Measurements from ENCODE around the gene NIPA2. TPM values are rescaled to one million over a fixed set of nuclear protein-coding genes. Genes with fewer than 3 reads are reported as not detected.

Gene NIPA2
- polyA plus RNA-seq, 1 donor from 2014 or later = 103 TPM

DNA sequence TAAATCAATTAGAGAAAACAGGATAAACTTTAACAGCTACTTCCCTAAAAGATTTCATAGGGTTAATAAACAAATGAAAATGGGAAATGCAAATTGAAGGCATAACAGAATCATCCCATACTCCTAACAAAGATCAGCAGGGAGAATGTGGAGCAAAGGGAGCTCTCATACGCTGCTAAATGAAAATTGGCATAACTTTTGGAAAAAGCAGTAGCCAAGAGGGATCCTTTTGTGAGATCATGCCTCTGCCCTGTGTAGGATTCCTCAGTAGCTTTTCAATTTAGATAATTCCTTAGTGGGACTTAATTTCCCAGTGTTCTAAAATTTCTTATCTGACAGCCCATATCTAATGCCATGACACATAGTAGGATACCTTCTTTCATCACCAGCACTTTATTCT lies 18.2 kb downstream of the NIPA2 start:
- Mint-ChIP-seq H3K27me3 (no peaks in the 10 kb centered on the region), H3K27ac (peak overlapping the region in 2 of 3 donors; percentile 44 to 73), H3K4me3 (no peak overlapping the region), H3K4me1 (peaks cover 3 to 7% (median 6%) of the 10 kb centered on the region in 3 donors), H3K36me3 (peaks cover 2% of the 10 kb centered on the region), H3K9me3 (no peaks in the 10 kb centered on the region)

DNA sequence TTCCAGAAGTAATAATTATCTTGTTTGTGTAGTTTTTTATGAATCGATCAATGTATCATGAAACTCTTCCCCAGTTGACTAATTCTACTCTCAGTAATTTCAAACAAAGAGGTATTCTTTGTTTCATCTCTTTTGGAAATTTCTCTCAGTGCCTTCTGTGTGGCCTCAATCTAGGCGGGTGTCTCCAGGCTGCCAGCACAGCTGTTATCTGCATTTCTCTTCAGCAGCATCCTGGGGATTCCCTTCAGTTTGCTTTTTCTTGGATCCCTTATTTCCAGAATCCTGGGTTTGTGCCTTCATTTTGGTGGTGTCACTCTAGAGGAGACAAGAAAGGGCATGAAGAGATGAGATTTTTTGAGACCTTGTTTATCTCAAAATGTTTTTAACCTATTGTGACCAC lies 22.7 kb downstream of the NIPA2 start:
- peaks cover 2% of the 10 kb centered on the region for H3K36me3 Mint-ChIP-seq
- no peaks in the 10 kb centered on the region for H3K27me3 Mint-ChIP-seq
- H3K4me1 Mint-ChIP-seq = peaks cover 4 to 7% (median 6%) of the 10 kb centered on the region in 3 donors
- no peak overlapping the region for H3K27ac Mint-ChIP-seq
- no peak overlapping the region for H3K4me3 Mint-ChIP-seq
- no peaks in the 10 kb centered on the region for H3K9me3 Mint-ChIP-seq

DNA sequence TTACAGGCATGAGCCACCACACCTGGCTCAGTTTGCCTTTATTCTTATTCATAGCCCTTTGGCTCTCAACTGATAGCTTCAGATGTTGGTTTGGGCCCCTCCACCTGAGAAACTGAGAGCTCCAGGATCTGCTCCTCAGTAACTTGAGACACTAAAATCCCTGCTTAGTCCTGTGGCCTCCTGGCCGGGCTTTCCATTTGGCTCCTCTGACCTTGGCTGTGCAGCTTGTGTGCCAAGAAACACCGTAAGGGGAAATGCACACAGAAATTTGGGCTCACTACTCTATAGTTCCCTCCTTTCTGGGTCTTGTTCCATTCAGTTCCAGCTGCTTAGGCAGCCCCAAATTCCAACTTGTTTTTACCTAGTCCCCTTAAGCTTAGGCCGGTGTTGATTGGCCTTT lies 24.9 kb downstream of the NIPA2 start:
- peaks cover 3% of the 10 kb centered on the region for H3K36me3 Mint-ChIP-seq
- peaks cover 4 to 6% (median 4%) of the 10 kb centered on the region in 3 donors for H3K4me1 Mint-ChIP-seq
- H3K27ac Mint-ChIP-seq = peak overlapping the region in 1 of 3 donors; percentile 23
- peak overlapping the region in 1 of 4 donors; percentile 9 for H3K4me3 Mint-ChIP-seq
- H3K27me3 Mint-ChIP-seq = no peaks in the 10 kb centered on the region
- H3K9me3 Mint-ChIP-seq = no peaks in the 10 kb centered on the region

DNA sequence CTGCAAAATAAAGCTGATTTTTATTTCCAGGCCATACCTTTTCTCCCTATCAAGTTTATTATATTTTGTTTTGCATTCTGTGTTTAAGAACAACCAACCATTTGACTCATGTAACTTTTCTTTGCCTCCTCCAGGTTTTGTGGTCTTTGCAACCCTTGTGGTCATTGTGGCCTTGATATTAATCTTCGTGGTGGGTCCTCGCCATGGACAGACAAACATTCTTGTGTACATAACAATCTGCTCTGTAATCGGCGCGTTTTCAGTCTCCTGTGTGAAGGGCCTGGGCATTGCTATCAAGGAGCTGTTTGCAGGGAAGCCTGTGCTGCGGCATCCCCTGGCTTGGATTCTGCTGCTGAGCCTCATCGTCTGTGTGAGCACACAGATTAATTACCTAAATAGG lies 27.6 kb downstream of the NIPA2 start:
- peak overlapping the region in 1 of 3 donors; percentile 40 for H3K27ac Mint-ChIP-seq

DNA sequence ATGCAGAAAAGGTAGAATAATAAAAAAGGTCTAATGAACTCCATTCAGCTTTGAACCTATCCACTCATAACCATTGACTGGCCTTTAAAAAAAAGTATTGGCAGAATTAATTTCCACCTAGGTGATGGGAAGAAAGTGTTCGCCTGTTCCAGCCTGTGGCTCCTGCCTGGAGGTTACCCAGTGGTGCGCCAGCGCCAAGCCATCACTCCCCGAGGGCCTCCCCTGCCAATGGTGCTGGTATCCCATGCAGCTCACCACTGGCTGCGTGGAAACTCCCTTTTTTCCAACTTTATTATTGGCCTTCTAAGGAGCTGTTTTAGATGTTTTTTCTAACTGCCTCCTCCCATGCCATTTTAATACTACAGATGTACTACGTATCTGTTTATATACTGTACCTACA lies 29.4 kb downstream of the NIPA2 start:
- Mint-ChIP-seq H3K4me3 (no peak overlapping the region), H3K9me3 (no peaks in the 10 kb centered on the region), H3K36me3 (peaks cover 3% of the 10 kb centered on the region), H3K27me3 (no peaks in the 10 kb centered on the region), H3K27ac (no peak overlapping the region), H3K4me1 (peaks cover 0 to 2% (median 0%) of the 10 kb centered on the region in 3 donors)

More for the DNA sequence above, 27.6 kb downstream of the NIPA2 start:
- Mint-ChIP-seq H3K27me3 (no peaks in the 10 kb centered on the region), H3K9me3 (no peaks in the 10 kb centered on the region), H3K36me3 (peaks cover 3% of the 10 kb centered on the region), H3K4me3 (no peak overlapping the region), H3K4me1 (peaks cover 4 to 7% (median 4%) of the 10 kb centered on the region in 3 donors)

DNA sequence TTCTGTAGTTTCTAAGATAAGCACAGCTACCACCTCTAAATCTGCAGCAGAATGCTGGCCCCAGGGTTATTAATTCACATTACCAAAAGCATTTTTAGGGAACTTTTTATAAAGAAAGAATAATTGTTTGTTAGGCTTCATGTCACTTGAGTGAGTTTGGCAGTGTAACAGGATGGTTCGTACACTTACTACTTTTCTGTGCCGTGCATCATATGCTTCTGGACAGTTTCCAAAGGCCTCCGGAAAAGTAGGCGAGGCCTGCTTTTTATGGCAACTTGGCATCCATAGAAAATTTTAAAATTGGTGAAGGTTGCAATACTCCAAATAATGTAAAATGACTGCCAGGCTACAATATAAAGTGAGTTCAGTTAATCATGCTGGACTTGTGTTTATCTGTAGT lies 30.0 kb downstream of the NIPA2 start:
- Mint-ChIP-seq H3K36me3 (peaks cover 6% of the 10 kb centered on the region), H3K4me1 (peaks cover 0 to 2% (median 0%) of the 10 kb centered on the region in 3 donors), H3K27me3 (no peaks in the 10 kb centered on the region), H3K4me3 (no peak overlapping the region), H3K27ac (no peak overlapping the region), H3K9me3 (no peaks in the 10 kb centered on the region)

DNA sequence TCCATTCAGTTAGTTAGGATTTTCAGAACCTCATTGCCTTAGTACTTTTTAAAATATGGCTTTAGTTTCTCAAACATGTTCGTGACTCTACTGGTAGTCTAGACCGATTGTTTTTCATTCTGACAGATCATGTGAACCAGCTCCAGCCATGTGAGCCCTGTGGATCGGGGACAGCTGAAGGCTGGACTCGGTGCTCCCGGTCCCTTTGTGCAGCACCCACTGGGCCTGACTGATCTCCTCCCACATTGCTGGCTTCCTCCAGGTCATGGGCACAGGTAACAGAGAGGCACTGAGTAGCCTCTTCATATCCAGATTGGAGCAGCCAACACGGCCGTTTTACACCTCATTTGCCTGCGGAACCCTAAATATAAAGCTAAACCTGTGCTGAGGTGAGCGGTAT lies 30.5 kb downstream of the NIPA2 start:
- H3K4me3 Mint-ChIP-seq = no peak overlapping the region
- no peaks in the 10 kb centered on the region for H3K27me3 Mint-ChIP-seq
- peaks cover 0 to 2% (median 0%) of the 10 kb centered on the region in 3 donors for H3K4me1 Mint-ChIP-seq
- no peaks in the 10 kb centered on the region for H3K9me3 Mint-ChIP-seq
- H3K36me3 Mint-ChIP-seq = peaks cover 6% of the 10 kb centered on the region
- no peak overlapping the region for H3K27ac Mint-ChIP-seq

DNA sequence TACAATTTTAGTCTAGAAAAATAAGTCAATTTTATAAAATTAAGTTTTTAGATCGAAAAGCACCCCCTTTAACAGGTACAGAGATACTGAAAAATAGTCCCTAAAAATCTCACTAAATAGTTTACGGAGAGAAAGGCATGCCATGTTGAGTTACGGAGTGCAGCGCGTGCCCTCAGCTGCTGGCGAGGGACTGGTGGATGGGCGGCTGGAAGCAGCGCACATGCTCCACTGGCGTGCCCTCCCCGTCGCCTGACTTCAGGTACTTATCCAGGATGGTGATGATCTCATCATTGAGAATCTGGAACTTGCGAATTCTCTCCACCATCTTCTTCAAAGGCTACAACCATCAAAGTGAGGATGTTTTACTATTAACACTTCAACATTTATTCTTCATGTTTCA lies 31.4 kb downstream of the NIPA2 start:
- Mint-ChIP-seq H3K9me3 (no peaks in the 10 kb centered on the region), H3K4me1 (peaks cover 0 to 2% (median 0%) of the 10 kb centered on the region in 3 donors), H3K27ac (no peak overlapping the region), H3K4me3 (no peak overlapping the region), H3K36me3 (peaks cover 7% of the 10 kb centered on the region), H3K27me3 (no peaks in the 10 kb centered on the region)

DNA sequence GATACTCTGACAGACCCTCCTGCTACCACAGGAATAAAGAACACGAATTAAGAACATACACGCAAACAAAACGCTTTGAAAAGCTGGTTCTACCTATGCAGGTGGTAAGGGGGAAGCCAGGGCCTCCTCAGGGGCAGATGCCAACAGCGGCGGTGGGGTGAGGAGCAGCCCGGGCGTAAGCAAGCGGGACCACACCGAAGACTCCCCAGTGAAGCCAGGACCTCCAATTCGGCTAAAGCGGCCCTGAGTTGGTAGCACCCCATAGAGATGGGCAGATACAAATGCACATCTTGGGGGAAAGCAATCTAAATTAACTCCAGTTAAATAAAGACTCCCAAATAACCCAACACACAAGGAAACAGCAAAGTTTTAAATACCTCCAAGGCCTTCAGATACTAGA lies 32.4 kb downstream of the NIPA2 start:
- Mint-ChIP-seq H3K4me3 (no peak overlapping the region), H3K27me3 (no peaks in the 10 kb centered on the region), H3K4me1 (peaks cover 0 to 2% (median 0%) of the 10 kb centered on the region in 3 donors), H3K27ac (no peak overlapping the region), H3K36me3 (peaks cover 9% of the 10 kb centered on the region), H3K9me3 (no peaks in the 10 kb centered on the region)

DNA sequence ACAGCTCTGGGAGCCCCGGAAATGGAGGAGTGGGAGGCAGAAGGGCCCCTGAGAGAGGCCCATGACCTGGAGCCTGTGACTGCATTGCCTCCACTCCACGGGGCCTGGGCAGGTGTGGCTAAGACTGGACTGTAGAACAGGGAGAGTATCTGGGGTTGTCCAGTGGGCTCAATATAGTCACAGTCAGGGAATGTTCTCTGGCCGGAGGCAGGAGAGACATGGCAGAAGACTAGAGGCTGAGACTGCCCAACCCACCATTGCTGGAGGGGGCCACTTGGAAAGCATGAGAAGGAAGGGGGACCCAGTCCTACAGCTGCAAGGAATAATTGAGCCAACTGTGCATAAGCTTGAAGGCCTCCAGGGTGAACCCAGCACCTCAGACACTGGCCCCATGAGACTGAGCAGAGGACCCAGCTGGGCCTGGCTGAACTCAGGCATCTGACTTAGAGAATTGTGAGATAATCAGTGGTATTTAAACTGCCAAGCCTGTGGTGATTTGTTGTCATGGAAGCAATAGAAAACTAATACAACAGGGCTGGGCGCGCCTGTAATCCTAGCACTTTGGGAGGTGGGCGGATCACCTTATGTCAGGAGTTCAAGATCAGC lies 33.1 kb downstream of the NIPA2 start:
- peak overlapping the region in 1 of 4 donors; percentile 28 for H3K4me3 Mint-ChIP-seq
- no peaks in the 10 kb centered on the region for H3K27me3 Mint-ChIP-seq
- peaks cover 0 to 1% (median 0%) of the 10 kb centered on the region in 3 donors for H3K4me1 Mint-ChIP-seq
- peaks cover 6% of the 10 kb centered on the region for H3K36me3 Mint-ChIP-seq
- no peaks in the 10 kb centered on the region for H3K9me3 Mint-ChIP-seq
- H3K27ac Mint-ChIP-seq = peak overlapping the region in 2 of 3 donors; percentile 27 to 31

DNA sequence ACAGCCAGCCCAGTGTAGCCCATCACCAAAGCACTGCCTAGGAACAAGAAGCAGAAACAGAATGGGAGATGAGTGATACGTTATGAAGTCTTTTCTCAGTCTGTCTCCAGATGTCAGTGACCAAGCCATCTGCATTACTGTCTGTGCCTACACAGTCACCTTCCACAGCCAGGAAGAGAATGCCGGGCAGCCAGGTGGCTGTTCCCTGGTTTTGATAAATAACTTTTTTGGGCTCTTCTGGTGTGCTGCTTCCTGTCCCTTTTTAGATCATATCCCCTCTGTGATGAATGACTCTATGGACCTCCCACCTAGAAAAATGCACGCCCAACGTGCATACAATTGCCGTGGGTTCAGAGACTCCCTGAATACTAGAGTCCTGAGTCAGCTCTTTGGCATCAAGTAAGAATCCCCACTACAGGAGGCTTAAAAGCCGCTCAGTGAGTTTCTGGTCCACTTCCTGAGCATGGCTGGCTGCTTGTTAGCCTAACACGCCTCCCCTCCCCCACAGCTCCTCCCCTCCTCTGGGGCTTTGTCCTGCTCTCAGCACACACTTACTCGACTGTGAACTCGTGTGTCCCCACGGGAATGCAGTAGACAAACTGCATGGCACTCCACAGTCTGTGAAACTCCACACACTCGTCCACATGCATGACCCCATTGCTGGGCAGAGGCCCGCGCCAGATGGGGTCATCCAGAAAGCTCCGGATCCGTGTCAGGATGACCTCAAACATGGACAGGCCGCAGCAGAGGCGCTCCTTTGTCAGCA lies 34.7 kb downstream of the NIPA2 start:
- H3K4me3 Mint-ChIP-seq = no peak overlapping the region
- H3K4me1 Mint-ChIP-seq = peaks cover 0 to 1% (median 0%) of the 10 kb centered on the region in 3 donors
- no peaks in the 10 kb centered on the region for H3K27me3 Mint-ChIP-seq
- no peaks in the 10 kb centered on the region for H3K9me3 Mint-ChIP-seq
- H3K36me3 Mint-ChIP-seq = peaks cover 12% of the 10 kb centered on the region
- H3K27ac Mint-ChIP-seq = no peak overlapping the region

DNA sequence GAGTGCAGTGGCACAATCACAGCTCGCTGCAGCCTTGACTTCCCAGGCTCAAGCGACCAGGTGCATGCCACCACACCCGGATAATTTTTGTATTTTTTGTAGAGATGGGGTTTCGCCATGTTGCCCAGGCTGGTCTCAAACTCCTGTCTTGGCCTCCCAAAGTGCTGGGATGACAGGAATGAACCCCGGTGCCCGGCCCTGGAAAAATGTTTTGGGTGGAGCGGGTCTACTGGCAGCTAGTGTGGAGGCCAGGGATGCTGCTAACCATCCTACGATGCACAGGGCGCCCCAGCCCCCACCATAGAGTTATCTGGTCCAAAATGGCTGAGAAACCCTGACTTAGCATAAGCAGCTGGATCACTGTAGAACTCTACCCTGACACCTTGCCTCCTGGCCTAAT lies 35.4 kb downstream of the NIPA2 start:
- peaks cover 12% of the 10 kb centered on the region for H3K36me3 Mint-ChIP-seq
- peak overlapping the region in 1 of 3 donors; percentile 23 for H3K27ac Mint-ChIP-seq
- H3K4me3 Mint-ChIP-seq = no peak overlapping the region
- no peaks in the 10 kb centered on the region for H3K27me3 Mint-ChIP-seq
- H3K4me1 Mint-ChIP-seq = peaks cover 0 to 1% (median 0%) of the 10 kb centered on the region in 3 donors
- H3K9me3 Mint-ChIP-seq = no peaks in the 10 kb centered on the region

DNA sequence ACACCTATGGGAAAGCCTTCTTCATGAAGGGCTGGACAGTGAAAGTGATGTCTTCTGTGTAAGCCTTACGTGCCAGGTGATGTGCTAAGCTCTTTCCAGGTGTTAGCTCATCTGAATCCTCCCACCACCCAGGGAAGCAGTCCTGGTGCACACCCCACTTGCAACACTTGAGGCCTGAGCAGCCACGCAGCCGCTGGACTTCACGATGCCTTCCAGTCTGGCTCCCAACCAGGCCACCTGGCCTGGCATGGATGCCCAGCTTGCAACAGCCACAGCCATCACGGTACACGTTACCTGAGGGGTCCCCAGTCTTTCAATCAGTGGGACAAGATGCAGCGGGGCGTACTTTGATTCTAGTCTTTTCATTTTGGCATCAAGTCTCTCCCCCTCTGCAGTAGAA lies 35.8 kb downstream of the NIPA2 start:
- H3K36me3 Mint-ChIP-seq = peaks cover 12% of the 10 kb centered on the region
- no peaks in the 10 kb centered on the region for H3K9me3 Mint-ChIP-seq
- H3K4me1 Mint-ChIP-seq = peaks cover 0 to 1% (median 0%) of the 10 kb centered on the region in 3 donors
- no peaks in the 10 kb centered on the region for H3K27me3 Mint-ChIP-seq
- H3K27ac Mint-ChIP-seq = peak overlapping the region in 1 of 3 donors; percentile 23
- H3K4me3 Mint-ChIP-seq = no peak overlapping the region

DNA sequence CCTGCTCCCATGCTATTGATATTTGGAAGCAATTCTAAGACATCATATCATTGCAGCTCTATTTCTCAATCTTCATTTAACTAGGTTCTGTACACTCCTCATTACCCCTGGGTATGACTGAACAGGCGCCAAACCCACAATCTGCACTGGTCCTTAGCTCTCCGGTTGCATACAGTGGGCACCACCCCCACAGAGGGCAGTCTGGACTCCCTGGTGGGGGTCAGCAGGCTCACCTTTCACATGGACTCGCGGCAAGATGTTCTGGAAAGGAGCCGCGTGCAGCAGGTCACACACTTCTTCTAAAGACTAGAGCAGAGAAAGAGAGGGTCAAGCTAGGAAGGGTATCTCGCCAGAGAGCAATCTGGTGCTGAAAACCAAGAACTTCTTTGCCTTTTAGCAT lies 36.5 kb downstream of the NIPA2 start:
- Mint-ChIP-seq H3K27ac (no peak overlapping the region), H3K4me3 (no peak overlapping the region), H3K27me3 (no peaks in the 10 kb centered on the region), H3K36me3 (peaks cover 12% of the 10 kb centered on the region), H3K4me1 (peaks cover 0 to 1% (median 0%) of the 10 kb centered on the region in 3 donors), H3K9me3 (no peaks in the 10 kb centered on the region)

DNA sequence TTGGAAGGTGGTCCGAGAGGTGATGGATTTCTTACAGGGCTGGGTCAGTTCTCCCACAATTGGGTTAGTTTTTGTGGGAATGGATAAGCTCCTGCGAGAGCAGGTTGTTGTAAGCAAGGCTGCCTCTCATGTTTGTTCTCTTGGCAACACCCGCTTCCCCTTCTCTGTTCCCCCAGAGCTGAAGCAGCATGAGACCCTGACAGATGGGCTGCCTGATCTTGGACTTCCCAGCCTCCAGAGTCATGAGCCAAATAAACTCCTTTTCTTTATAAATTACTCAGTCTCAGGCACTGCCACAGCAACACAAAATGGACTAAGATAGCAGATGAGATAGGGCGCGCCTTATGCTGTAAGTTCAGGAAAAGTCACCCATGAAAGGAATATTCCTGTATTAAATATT lies 38.7 kb downstream of the NIPA2 start:
- H3K4me3 Mint-ChIP-seq = no peak overlapping the region
- no peaks in the 10 kb centered on the region for H3K9me3 Mint-ChIP-seq
- no peaks in the 10 kb centered on the region for H3K27me3 Mint-ChIP-seq
- H3K36me3 Mint-ChIP-seq = peaks cover 22% of the 10 kb centered on the region
- H3K27ac Mint-ChIP-seq = no peak overlapping the region
- no peaks in the 10 kb centered on the region for H3K4me1 Mint-ChIP-seq

DNA sequence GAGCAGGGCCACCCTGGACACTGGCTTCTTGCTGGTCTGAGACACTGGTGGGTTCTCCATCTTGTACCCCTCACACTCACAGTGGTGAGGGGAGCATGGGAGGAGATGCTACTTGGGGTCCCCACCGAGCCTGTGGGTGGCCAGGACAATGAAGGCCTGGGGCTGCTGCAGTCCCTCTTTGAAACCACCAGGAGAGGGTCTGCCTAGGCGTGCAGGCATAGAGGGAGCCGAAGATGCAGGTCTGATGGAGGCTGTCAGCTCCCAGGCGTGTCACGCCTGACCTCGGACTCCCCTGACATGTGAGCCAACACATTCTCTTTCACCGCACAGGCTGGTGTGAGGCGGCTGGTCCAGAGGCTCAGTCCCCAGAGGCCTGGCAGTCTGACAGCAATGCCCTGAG lies 39.1 kb downstream of the NIPA2 start:
- no peaks in the 10 kb centered on the region for H3K4me1 Mint-ChIP-seq
- H3K27me3 Mint-ChIP-seq = no peaks in the 10 kb centered on the region
- H3K9me3 Mint-ChIP-seq = no peaks in the 10 kb centered on the region
- H3K4me3 Mint-ChIP-seq = no peak overlapping the region
- no peak overlapping the region for H3K27ac Mint-ChIP-seq
- peaks cover 22% of the 10 kb centered on the region for H3K36me3 Mint-ChIP-seq
